Gastrocnemius medialis (tissue), 4 donors: ENCODE data around the gene OGFOD1. TPM values are rescaled to one million over a fixed set of nuclear protein-coding genes. Genes with fewer than 3 reads are reported as not detected.

ENCODE experiments used
- ATAC-seq, 2 donors: fragments of 150-250 bp; one replicate each; pipeline ENCODE4 v1.9.1; 2016
- DNase-seq, 2 donors: peaks; one replicate each; pipeline ENCODE4 v3.0.0-alpha.2; 2019
- H3K27ac ChIP-seq, 4 donors: fragments of 200-600 bp; sonication (generic); 1 replicate in 1 of 4; 2 replicates in 3 of 4; pipeline ENCODE4 v1.5.1; 2016 to 2018; ENCODE audit warnings: mild to moderate bottlenecking in 2 of 4, moderate library complexity in 1 of 4
- H3K27me3 ChIP-seq, 3 donors: fragments of 200-600 bp; sonication (generic) in 2 of 3; 1 replicate in 1 of 3; 2 replicates in 2 of 3; pipeline versions ENCODE4 v1.5.1 to v1.6.0; 2016 to 2019; ENCODE audit warnings: mild to moderate bottlenecking in 1 of 3, moderate library complexity in 1 of 3
- H3K36me3 ChIP-seq, 2 donors: fragments of 200-600 bp; sonication (generic) in 1 of 2; one replicate each; pipeline ENCODE4 v1.5.1; 2017 to 2018
- H3K4me1 ChIP-seq, 2 donors: fragments of 200-600 bp; sonication (generic) in 1 of 2; one replicate each; pipeline ENCODE4 v1.5.1; 2016 to 2017; ENCODE audit warnings: mild to moderate bottlenecking in 2 of 2
- H3K4me3 ChIP-seq, 4 donors: fragments of 200-600 bp; sonication (generic) in 3 of 4; 1 replicate in 1 of 4; 2 replicates in 3 of 4; pipeline ENCODE4 v1.5.1; 2016 to 2019; ENCODE audit warnings: mild to moderate bottlenecking in 2 of 4
- H3K9me3 ChIP-seq, 3 donors: fragments of 200-600 bp; sonication (generic) in 2 of 3; 1 replicate in 1 of 3; 2 replicates in 2 of 3; pipeline ENCODE4 v1.5.1; 2016 to 2019
- POLR2A ChIP-seq, 2 donors: fragments of 450-650 bp; IDR thresholded peaks; one replicate each; pipeline ENCODE4 v1.6.1; 2017; ENCODE audit warnings: antibody characterized with exemption in 2 of 2, mild to moderate bottlenecking in 2 of 2, moderate library complexity in 2 of 2
- in situ Hi-C, 4 donors: fragments of 200-750 bp; cut with MboI; loops; one replicate each; pipeline versions ENCODE4 v1.15.0 to v1.8.0; 2017; ENCODE audit warnings: low sequenced_read_pairs in 4 of 4
- intact Hi-C: fragments of 100-400 bp; cut with DNase I; formaldehyde crosslinking; loops from one replicate; pipeline ENCODE4 v1.15.1; 2023; ENCODE audit warnings: low total_unique reads
- total RNA-seq, 4 donors: library from RNA; depleted of rRNA; stranded (reverse); fragments of >200 nt; gene quantifications; one replicate each; pipeline versions ENCODE4 v1.1.0 to v1.2.3, GENCODE V29; 2016
- TF ChIP-seq, protein P1 (sequence below), 5 experiments: fragments of 450-650 bp in 3 of 5; fragments of 200-600 bp in 2 of 5; sonication (generic) in 2 of 5; IDR thresholded peaks in 4 of 5; conservative IDR thresholded peaks in 1 of 5; 1 replicate in 4 of 5; 2 replicates in 1 of 5; pipeline ENCODE4 v1.5.1; 2016 to 2019; ENCODE audit warnings: antibody characterized with exemption in 5 of 5, mild to moderate bottlenecking in 3 of 5, moderate library complexity in 3 of 5

OGFOD1 gene
- total RNA-seq, 4 donors from 2014 or later, result 86.1 to 115 (median 92.9) TPM

DNA sequence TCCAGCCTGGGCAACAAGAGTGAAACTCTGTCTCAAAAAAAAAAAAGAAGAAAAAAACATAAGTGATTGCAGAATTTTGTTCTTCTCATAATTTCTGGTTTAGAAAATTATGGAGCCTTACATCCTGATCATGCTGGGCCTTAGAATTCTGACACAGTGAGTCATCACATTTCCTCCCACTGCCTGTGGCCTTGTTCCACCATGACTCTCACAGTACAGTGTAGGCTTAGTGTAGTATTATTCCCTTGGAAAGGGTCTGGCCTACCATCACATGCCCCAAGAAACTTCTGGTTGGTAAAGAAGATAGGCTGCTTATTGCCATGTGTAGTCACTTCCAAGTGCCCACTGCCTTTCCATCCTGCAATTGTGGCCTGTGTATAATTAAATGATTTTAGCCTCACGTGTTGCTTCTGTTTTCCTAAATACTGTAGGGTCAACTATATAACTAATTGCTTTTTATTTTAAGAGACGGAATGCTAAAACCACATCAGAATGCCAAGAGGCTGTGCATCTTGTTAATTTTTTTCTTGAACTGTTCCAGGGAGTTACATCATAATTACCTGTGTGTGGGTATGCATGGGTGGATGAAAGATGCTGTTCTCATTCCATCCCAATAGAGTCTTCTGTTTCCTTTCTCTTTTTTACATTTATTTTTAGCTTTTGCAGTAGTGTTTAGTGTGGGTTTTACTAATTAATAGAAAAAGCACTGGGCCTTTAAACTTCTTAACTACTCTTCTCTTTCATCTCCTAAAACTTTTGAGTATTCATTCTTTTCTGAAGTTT, 25.9 kb downstream of the OGFOD1 start:
- Histone ChIP-seq H3K4me1 (peaks cover 30 to 40% of the 10 kb centered on the region in 2 donors), H3K4me3 (no peak overlapping the region), H3K27me3 (no peaks in the 10 kb centered on the region), H3K9me3 (no peaks in the 10 kb centered on the region), H3K27ac (peak overlapping the region; percentile 92 to 98 (median 94)), H3K36me3 (peaks cover 0 to 49% of the 10 kb centered on the region in 2 donors)
- peak; percentile 24 to 34 for ATAC-seq
- TF ChIP-seq POLR2A (IDR thresholded peaks at IDR 0.05), result no peak
- TF ChIP-seq, protein P1, sequence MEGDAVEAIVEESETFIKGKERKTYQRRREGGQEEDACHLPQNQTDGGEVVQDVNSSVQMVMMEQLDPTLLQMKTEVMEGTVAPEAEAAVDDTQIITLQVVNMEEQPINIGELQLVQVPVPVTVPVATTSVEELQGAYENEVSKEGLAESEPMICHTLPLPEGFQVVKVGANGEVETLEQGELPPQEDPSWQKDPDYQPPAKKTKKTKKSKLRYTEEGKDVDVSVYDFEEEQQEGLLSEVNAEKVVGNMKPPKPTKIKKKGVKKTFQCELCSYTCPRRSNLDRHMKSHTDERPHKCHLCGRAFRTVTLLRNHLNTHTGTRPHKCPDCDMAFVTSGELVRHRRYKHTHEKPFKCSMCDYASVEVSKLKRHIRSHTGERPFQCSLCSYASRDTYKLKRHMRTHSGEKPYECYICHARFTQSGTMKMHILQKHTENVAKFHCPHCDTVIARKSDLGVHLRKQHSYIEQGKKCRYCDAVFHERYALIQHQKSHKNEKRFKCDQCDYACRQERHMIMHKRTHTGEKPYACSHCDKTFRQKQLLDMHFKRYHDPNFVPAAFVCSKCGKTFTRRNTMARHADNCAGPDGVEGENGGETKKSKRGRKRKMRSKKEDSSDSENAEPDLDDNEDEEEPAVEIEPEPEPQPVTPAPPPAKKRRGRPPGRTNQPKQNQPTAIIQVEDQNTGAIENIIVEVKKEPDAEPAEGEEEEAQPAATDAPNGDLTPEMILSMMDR (IDR thresholded peaks at IDR 0.05 in 4 of 5, conservative IDR thresholded peaks at IDR 0.05 in 1 of 5), result no peak
- in situ Hi-C loops, result no loop called here
- intact Hi-C loops, result no loop called here
- peak in 1 of 2 donors; percentile 49 for DNase-seq

DNA sequence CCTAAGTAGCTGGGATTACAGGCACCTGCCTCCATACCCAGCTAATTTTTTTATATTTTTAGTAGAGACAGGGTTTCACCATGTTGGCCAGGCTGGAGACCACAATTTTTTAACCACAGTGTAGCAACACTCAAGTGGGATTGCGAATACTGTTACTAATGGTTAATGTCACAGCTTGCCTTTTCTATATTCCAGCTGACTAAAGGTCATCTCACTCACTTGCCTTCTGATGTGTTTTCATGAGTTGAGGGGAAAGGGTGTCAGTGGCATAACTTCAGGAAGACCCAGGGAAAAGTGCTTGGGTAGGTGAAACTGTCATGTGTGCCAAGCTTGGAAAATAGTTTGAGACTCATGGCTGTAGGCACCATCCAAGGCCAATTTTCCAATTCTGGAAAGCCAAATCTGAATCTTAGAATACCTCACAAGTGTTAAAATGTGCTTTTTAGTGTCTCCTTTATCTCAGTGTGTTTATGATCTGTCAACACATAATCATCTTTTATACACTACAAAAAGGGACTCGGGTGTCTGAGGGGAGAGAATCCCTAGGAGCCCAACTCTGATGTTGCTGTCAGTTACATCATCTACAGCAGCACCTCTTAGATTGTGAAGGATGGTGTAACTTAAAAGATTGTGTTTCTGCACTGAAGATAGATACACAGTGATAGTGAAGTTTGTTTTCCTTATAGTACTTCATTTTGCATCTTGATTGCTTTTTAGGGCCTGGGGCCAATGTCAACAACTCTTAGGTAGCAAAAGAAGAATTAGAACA, 27.1 kb downstream of the OGFOD1 start:
- no peaks in the 10 kb centered on the region for H3K27me3 ChIP-seq
- no peak overlapping the region for H3K4me3 ChIP-seq
- peaks cover 38 to 51% of the 10 kb centered on the region in 2 donors for H3K4me1 ChIP-seq
- DNase-seq, result no peak
- ATAC-seq, result no peak
- H3K27ac ChIP-seq, result peak overlapping the region; percentile 92 to 98 (median 94)
- H3K36me3 ChIP-seq, result peaks cover 0 to 37% of the 10 kb centered on the region in 2 donors
- TF ChIP-seq, protein P1 (IDR thresholded peaks at IDR 0.05 in 4 of 5, conservative IDR thresholded peaks at IDR 0.05 in 1 of 5), result no peak
- TF ChIP-seq POLR2A (IDR thresholded peaks at IDR 0.05), result no peak
- H3K9me3 ChIP-seq, result no peaks in the 10 kb centered on the region
- in situ Hi-C loops, result no loop called here
- intact Hi-C loops, result loop anchor here (2.0 kb wide), 1 partner anchor 26 kb away; no protein-coding TSS in a partner anchor

DNA sequence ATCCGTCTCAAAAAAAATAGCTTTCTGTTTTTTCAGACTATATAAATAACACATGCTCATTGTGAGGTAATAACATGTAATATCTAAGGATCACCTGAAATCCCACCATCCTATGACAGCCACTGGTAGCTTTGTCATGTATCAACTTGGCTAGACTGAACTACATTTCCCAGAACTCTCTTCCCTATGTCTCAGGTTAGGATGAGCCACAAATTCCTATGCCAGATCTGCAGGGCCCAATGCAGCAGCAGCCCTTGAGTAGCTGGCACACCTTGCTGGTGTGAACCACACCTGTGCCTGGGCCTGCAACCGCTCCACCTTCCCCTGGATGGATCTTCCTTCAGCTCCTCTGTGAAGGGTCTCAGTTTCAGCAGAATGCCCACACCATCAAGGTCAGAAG, 28.1 kb downstream of the OGFOD1 start:
- in situ Hi-C loops (no loop called here), intact Hi-C loops (loop anchor here (2.0 kb wide), 1 partner anchor 27 kb away; no protein-coding TSS in a partner anchor)
- H3K27me3 ChIP-seq, result no peaks in the 10 kb centered on the region
- H3K27ac ChIP-seq, result peak overlapping the region; percentile 92 to 98 (median 94)
- H3K4me3 ChIP-seq, result no peak overlapping the region
- peaks cover 0 to 30% of the 10 kb centered on the region in 2 donors for H3K36me3 ChIP-seq
- ATAC-seq, result no peak
- DNase-seq, result no peak
- peaks cover 38 to 59% of the 10 kb centered on the region in 2 donors for H3K4me1 ChIP-seq
- no peak for TF ChIP-seq POLR2A (IDR thresholded peaks at IDR 0.05)
- TF ChIP-seq, protein P1 (IDR thresholded peaks at IDR 0.05 in 4 of 5, conservative IDR thresholded peaks at IDR 0.05 in 1 of 5), result no peak
- H3K9me3 ChIP-seq, result no peaks in the 10 kb centered on the region

DNA sequence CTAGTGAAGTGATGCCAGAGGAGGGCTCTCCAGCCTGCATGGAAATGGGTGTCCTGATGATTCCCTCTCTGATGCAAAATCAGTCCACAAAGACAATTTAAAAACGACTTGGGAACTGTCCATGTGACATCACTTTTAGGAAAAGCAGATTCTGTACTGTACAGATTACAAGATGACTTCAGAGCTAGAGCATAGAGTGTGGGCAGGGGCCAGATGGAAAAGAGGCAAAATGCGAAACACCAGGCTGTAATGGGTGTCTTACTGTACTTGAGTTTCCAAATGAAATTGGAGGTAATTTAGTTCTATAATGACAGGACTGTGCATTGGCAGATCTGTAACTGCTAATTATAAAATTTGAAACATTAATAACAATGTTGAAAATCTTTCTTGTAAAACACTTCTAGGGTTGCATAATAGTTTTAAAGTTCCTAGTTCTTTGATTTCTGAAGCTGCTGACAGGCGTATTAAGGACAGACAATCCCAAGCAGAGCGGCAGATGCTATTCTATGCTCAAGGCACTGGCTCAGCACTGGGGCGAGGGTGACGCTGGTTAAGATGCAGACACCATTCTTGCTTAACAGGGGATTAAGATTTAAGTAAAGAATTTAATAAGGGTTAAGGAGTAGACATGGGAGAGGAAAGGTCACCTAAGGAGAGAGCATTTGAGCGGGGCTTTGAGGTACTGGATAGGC, 29.6 kb downstream of the OGFOD1 start:
- peak overlapping the region; percentile 92 to 98 (median 94) for H3K27ac ChIP-seq
- H3K4me3 ChIP-seq, result no peak overlapping the region
- peaks cover 38 to 62% of the 10 kb centered on the region in 2 donors for H3K4me1 ChIP-seq
- H3K9me3 ChIP-seq, result no peaks in the 10 kb centered on the region
- H3K36me3 ChIP-seq, result peaks cover 0 to 21% of the 10 kb centered on the region in 2 donors
- intact Hi-C loops (loop anchor here (2.0 to 5.0 kb wide), 3 partner anchors 69 to 202 kb away; partner anchors contain the start of gene MT1X), in situ Hi-C loops (no loop called here)
- ATAC-seq, result peak; percentile 42 to 68
- TF ChIP-seq, protein P1 (IDR thresholded peaks at IDR 0.05 in 4 of 5, conservative IDR thresholded peaks at IDR 0.05 in 1 of 5), result no peak
- TF ChIP-seq POLR2A (IDR thresholded peaks at IDR 0.05), result no peak
- no peaks in the 10 kb centered on the region for H3K27me3 ChIP-seq
- DNase-seq, result peak; percentile 31 to 81
